CD14-positive monocyte (primary cell): ENCODE results near the gene FKBP2. TPM values are rescaled to one million over a fixed set of nuclear protein-coding genes. Genes with fewer than 3 reads are reported as not detected.

Experiments used
- DNase-seq, 3 donors: peaks; one replicate each; pipeline ENCODE4 v3.0.0-alpha.2; 2011 to 2022
- H2AFZ ChIP-seq: 2 replicates; pipeline ENCODE4 v1.6.0; 2012; ENCODE audit warnings: mild to moderate bottlenecking, low read depth, low read length, inconsistent platforms; ENCODE audit not compliant: insufficient read depth, poor library complexity, severe bottlenecking
- H3K27ac ChIP-seq, 2 donors: 1 replicate in 1 of 2; 2 replicates in 1 of 2; pipeline ENCODE4 v1.5.1; 2012 to 2013; ENCODE audit warnings: low read length in 2 of 2, control low read depth in 1 of 2, inconsistent platforms in 1 of 2, low read depth in 1 of 2, mild to moderate bottlenecking in 1 of 2
- H3K27me3 ChIP-seq, 2 donors: one replicate each; pipeline versions ENCODE4 v1.6.0 to v1.6.1; 2011 to 2013; ENCODE audit warnings: low read length in 2 of 2; ENCODE audit not compliant: control insufficient read depth in 2 of 2, insufficient read depth in 2 of 2
- H3K36me3 ChIP-seq, 2 donors: replicated peaks in 1 of 2; 1 replicate in 1 of 2; 2 replicates in 1 of 2; pipeline versions ENCODE4 v1.5.1 to v1.6.1; 2012 to 2013; ENCODE audit warnings: low read length in 2 of 2, control low read depth in 1 of 2, inconsistent platforms in 1 of 2, mild to moderate bottlenecking in 1 of 2; ENCODE audit not compliant: insufficient read depth in 2 of 2, control insufficient read depth in 1 of 2
- H3K4me1 ChIP-seq, 2 donors: 1 replicate in 1 of 2; 2 replicates in 1 of 2; pipeline versions ENCODE4 v1.5.1 to v1.6.1; 2012 to 2013; ENCODE audit warnings: low read length in 2 of 2, control low read depth in 1 of 2, inconsistent platforms in 1 of 2, mild to moderate bottlenecking in 1 of 2, moderate library complexity in 1 of 2; ENCODE audit not compliant: insufficient read depth in 2 of 2, control insufficient read depth in 1 of 2
- H3K4me2 ChIP-seq: replicated peaks from 2 replicates; pipeline ENCODE3; 2012; ENCODE audit warnings: low read length, moderate library complexity, mild to moderate bottlenecking; ENCODE audit not compliant: poor library complexity, severe bottlenecking; ENCODE audit errors: extremely low read depth
- H3K4me3 ChIP-seq, 3 experiments: fragments of 200-600 bp in 1 of 3; sonication (generic) in 1 of 3; replicated peaks in 1 of 3; 1 replicate in 2 of 3; 2 replicates in 1 of 3; pipeline ENCODE4 v1.5.1; 2011 to 2013; ENCODE audit warnings: low read length in 3 of 3, mild to moderate bottlenecking in 3 of 3, control low read depth in 2 of 3, low read depth in 2 of 3, inconsistent platforms in 1 of 3, moderate library complexity in 1 of 3
- H3K79me2 ChIP-seq: 2 replicates; pipeline ENCODE4 v1.6.0; 2012; ENCODE audit warnings: mild to moderate bottlenecking, control low read depth, inconsistent platforms, low read length, moderate library complexity; ENCODE audit not compliant: insufficient read depth
- H3K9ac ChIP-seq: 2 replicates; pipeline ENCODE4 v1.6.0; 2017; ENCODE audit warnings: low read length, mild to moderate bottlenecking; ENCODE audit not compliant: insufficient read depth, poor library complexity, severe bottlenecking
- H3K9me3 ChIP-seq, 2 donors: replicated peaks in 1 of 2; 1 replicate in 1 of 2; 2 replicates in 1 of 2; pipeline versions ENCODE4 v1.5.1 to v1.6.1; 2012 to 2013; ENCODE audit warnings: low read length in 2 of 2, control low read depth in 1 of 2; ENCODE audit not compliant: control insufficient read depth in 1 of 2, insufficient read depth in 1 of 2
- H4K20me1 ChIP-seq: 2 replicates; pipeline ENCODE4 v1.6.0; 2012; ENCODE audit warnings: mild to moderate bottlenecking, low read length, control low read depth, moderate library complexity; ENCODE audit not compliant: insufficient read depth
- H3K27ac Mint-ChIP-seq, 7 donors: one replicate each; pipeline ENCODE4 v1.8.0; 2020; ENCODE audit warnings: mild to moderate bottlenecking in 7 of 7, mixed read lengths in 7 of 7, moderate library complexity in 6 of 7, inconsistent platforms in 2 of 7
- H3K27me3 Mint-ChIP-seq, 3 donors: one replicate each; pipeline ENCODE4 v1.8.0; 2021 to 2022; ENCODE audit warnings: low read depth in 3 of 3, mild to moderate bottlenecking in 3 of 3, mixed read lengths in 3 of 3, moderate library complexity in 3 of 3, inconsistent platforms in 1 of 3
- H3K36me3 Mint-ChIP-seq, 2 donors: one replicate each; pipeline ENCODE4 v1.8.0; 2020; ENCODE audit warnings: mixed read lengths in 2 of 2, inconsistent platforms in 1 of 2, mild to moderate bottlenecking in 1 of 2
- H3K4me1 Mint-ChIP-seq: one replicate; pipeline ENCODE4 v1.8.0; 2020; ENCODE audit warnings: mild to moderate bottlenecking, mixed read lengths
- H3K4me3 Mint-ChIP-seq, 2 donors: one replicate each; pipeline ENCODE4 v1.8.0; 2020; ENCODE audit warnings: mild to moderate bottlenecking in 2 of 2, mixed read lengths in 2 of 2, moderate library complexity in 1 of 2
- H3K9me3 Mint-ChIP-seq, 7 donors: one replicate each; pipeline ENCODE4 v1.8.0; 2020 to 2022; ENCODE audit warnings: mixed read lengths in 7 of 7, mild to moderate bottlenecking in 6 of 7, moderate library complexity in 6 of 7, inconsistent platforms in 2 of 7
- WGBS: methylation state at CpG from one replicate; pipeline ENCODE4 v1.1.5; 2013; ENCODE audit warnings: missing lambda C conversion rate; ENCODE audit not compliant: insufficient coverage; 5-methylcytosine and 5-hydroxymethylcytosine counted together
- intact Hi-C, 2 donors: fragments of 100-400 bp; cut with micrococcal nuclease; formaldehyde crosslinking; loops; one replicate each; pipeline versions ENCODE4 v1.15.0 to v1.15.1; 2023
- polyA minus RNA-seq: library from RNA; depleted of rRNA, polyadenylated mRNA; stranded (reverse); fragments of >200 nt; gene quantifications from 2 replicates; pipeline ENCODE4 v1.2.3, GENCODE V29; 2012
- polyA plus RNA-seq, 3 donors: library from polyadenylated mRNA; depleted of rRNA in 1 of 3; unstranded in 2 of 3; stranded (reverse) in 1 of 3; fragments of 300-500 nt in 2 of 3; fragments of >200 nt in 1 of 3; fragmentation: Illumina TruSeq in 2 of 3; gene quantifications; 1 replicate in 2 of 3; 2 replicates in 1 of 3; pipeline ENCODE4 v1.2.3, GENCODE V29; 2012 to 2021
- total RNA-seq, 12 experiments: library from RNA in 1 of 12; stranded (reverse) in 1 of 12; fragments of 120-200 nt in 1 of 12; gene quantifications; one replicate each; pipeline ENCODE4 v1.2.4 and lab custom pipeline; 2013 to 2026; ENCODE audit warnings: mixed read lengths in 6 of 12, inconsistent platforms in 1 of 12
- TF ChIP-seq, protein P1 (sequence below): fragments of 200-600 bp; IDR thresholded peaks from one replicate; pipeline ENCODE4 v1.8.0; 2022; ENCODE audit warnings: antibody characterized with exemption, mild to moderate bottlenecking

FKBP2 gene
- 35.6 TPM for total RNA-seq (2013)
- 10 to 100 TPM; 38.9 to 80.7 (median 71.1) TPM for polyA plus RNA-seq
- polyA minus RNA-seq = 19.4 and 41.2 TPM in 2 replicates
- 0.08 to 2.0 (median 0.59) reads per million in 11 experiments for total RNA-seq (lab: John Stamatoyannopoulos, UW)

DNA sequence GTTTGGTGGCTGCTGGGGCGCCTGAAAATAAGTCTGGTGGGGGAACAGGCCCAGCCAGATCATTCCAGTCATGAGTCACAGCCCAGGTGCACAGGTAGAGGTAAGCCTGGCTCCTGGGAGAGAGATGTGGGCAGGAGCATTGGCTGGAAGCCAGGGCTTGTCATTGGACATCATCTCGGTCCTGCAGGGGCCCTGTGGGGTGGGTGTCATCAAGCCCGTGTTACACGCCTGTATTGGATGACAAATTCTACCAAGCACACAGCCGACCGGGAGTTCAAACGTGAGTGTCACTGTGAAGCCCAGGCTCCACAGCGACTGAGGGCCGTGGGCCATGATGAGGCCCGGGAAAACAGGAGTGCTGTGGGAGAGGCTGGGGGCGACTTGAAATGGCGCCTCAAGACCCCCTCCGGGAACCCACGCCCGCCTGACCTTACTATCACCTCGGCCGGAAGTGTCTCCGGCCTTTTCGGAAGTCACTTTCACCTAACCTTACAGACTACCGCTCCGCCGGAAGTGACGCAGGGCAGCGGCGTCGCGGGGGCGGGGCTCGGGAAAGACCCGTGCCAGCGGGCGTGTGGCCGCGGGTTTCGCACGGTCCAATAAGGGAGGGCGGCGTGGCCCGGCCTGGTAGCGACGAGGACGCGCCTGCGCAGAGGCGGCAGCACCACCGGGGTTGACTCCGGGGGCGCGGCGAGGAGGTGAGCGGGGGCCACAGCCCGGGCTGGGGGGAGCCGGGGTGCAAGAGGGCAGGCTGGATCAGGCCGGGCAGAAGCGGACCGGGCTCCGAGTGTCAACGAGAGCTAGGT is at the start of gene FKBP2:
FKBP2 (plus strand) TSS at position 661 of the 806 bp plus-strand sequence. CDS start 1,293 bp downstream, outside the sequence.
- Histone ChIP-seq H3K4me1 (peaks cover 61 to 75% of the 10 kb centered on the region in 2 donors), H3K9me3 (no peaks in the 10 kb centered on the region), H2AFZ (peak within 1 kb of the TSS; percentile 43), H3K27me3 (no peaks in the 10 kb centered on the region), H3K4me3 (peak within 1 kb of the TSS; percentile 54 to 84 (median 81)), H3K27ac (peak within 1 kb of the TSS; percentile 96 to 100), H3K79me2 (peaks cover 33% of the 10 kb centered on the region), H3K4me2 (peak within 1 kb of the TSS; percentile 99), H3K36me3 (peaks cover 10 to 12% of the 10 kb centered on the region in 2 donors), H3K9ac (peak within 1 kb of the TSS; percentile 95), H4K20me1 (no peaks in the 10 kb centered on the region)
- H3K27me3 Mint-ChIP-seq = peaks cover 0 to 5% (median 0%) of the 10 kb centered on the region in 3 donors
- intact Hi-C loops = loop anchor here (2.0 to 5.0 kb wide), 4 partner anchors 14 to 64 kb away; partner anchors contain the start of genes FERMT3 (in 2 of the 2), CATSPERZ (in 1 of the 2), ESRRA (in 1 of the 2) and NUDT22 (in 1 of the 2)
- 1% methylated on average over 50 of the region's 58 CpGs for WGBS
- H3K4me1 Mint-ChIP-seq = peaks cover 57% of the 10 kb centered on the region
- peaks cover 22 to 24% of the 10 kb centered on the region in 2 donors for H3K36me3 Mint-ChIP-seq
- H3K27ac Mint-ChIP-seq = peak within 1 kb of the TSS; percentile 100
- H3K9me3 Mint-ChIP-seq = no peaks in the 10 kb centered on the region
- peak; percentile 98 to 99 (median 99) for DNase-seq
- TF ChIP-seq, protein P1, sequence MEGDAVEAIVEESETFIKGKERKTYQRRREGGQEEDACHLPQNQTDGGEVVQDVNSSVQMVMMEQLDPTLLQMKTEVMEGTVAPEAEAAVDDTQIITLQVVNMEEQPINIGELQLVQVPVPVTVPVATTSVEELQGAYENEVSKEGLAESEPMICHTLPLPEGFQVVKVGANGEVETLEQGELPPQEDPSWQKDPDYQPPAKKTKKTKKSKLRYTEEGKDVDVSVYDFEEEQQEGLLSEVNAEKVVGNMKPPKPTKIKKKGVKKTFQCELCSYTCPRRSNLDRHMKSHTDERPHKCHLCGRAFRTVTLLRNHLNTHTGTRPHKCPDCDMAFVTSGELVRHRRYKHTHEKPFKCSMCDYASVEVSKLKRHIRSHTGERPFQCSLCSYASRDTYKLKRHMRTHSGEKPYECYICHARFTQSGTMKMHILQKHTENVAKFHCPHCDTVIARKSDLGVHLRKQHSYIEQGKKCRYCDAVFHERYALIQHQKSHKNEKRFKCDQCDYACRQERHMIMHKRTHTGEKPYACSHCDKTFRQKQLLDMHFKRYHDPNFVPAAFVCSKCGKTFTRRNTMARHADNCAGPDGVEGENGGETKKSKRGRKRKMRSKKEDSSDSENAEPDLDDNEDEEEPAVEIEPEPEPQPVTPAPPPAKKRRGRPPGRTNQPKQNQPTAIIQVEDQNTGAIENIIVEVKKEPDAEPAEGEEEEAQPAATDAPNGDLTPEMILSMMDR = no peak
- H3K4me3 Mint-ChIP-seq = peak within 1 kb of the TSS; percentile 87 to 92

DNA sequence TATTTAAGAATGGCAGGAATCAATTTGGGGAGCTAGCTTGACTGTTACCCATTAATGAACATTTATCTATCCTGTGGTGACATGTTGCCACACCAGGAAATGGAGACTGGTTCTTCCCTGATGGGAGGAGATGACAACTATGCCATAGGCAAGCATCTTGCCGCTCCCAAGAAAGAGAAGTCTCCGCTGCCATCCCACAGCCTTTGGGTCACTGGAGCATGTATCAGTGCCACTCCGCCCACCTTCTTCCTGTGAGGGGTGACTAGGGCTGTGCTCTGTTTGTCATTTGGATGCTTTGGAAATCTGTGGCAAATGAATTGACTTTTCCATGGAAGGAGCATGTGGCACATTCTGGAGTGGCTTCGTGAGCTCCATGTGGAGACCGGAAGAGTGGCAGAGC is 48.5 kb upstream of the FKBP2 start:
- H3K36me3 ChIP-seq = peaks cover 52 to 56% of the 10 kb centered on the region in 2 donors
- no peak overlapping the region for H3K4me2 ChIP-seq
- H3K27me3 Mint-ChIP-seq = peaks cover 0 to 2% (median 0%) of the 10 kb centered on the region in 3 donors
- no peaks in the 10 kb centered on the region for H3K9me3 ChIP-seq
- H3K4me1 Mint-ChIP-seq = peaks cover 20% of the 10 kb centered on the region
- peak overlapping the region in 1 of 7 donors; percentile 8 for H3K27ac Mint-ChIP-seq
- no peak overlapping the region for H3K9ac ChIP-seq
- peaks cover 8 to 20% of the 10 kb centered on the region in 2 donors for H3K4me1 ChIP-seq
- peaks cover 6% of the 10 kb centered on the region for H3K79me2 ChIP-seq
- DNase-seq = no peak
- peak overlapping the region in 1 of 2 donors; percentile 9 for H3K27ac ChIP-seq
- peaks cover 7% of the 10 kb centered on the region for H4K20me1 ChIP-seq
- intact Hi-C loops = no loop called here
- no peaks in the 10 kb centered on the region for H3K27me3 ChIP-seq
- no peak overlapping the region for H3K4me3 ChIP-seq
- H2AFZ ChIP-seq = no peak overlapping the region
- TF ChIP-seq, protein P1 = no peak
- WGBS = 100% methylated on average over 3 of the region's 5 CpGs
- peaks cover 51 to 70% of the 10 kb centered on the region in 2 donors for H3K36me3 Mint-ChIP-seq
- H3K4me3 Mint-ChIP-seq = no peak overlapping the region
- H3K9me3 Mint-ChIP-seq = no peaks in the 10 kb centered on the region
